ENCODE data around the gene BBS12.

Gene BBS12

DNA sequence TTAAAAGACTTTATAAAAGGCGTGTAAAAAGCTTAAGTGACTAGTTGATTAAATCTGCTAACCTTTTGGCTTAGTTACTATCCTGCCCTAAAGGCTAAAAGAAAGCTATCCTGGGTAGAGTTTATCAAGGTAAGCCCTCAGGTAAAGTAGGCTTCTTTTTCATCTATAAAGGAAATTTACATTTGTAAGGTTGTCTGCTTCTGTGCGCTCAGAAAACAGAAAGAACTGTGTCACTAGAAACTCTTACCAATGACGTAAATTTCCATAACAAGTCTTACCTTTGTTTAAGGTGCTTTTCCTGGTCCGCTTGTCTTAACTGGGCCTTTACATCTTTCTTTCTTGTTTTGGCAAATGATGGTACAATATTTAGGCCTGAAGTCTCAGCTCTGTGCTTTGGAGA, 56.4 kb downstream of the BBS12 start:
- H3K27me3 ChIP-seq (ENCODE audit: control insufficient read depth, insufficient read depth, low read length) = no peaks in the 10 kb centered on the region

DNA sequence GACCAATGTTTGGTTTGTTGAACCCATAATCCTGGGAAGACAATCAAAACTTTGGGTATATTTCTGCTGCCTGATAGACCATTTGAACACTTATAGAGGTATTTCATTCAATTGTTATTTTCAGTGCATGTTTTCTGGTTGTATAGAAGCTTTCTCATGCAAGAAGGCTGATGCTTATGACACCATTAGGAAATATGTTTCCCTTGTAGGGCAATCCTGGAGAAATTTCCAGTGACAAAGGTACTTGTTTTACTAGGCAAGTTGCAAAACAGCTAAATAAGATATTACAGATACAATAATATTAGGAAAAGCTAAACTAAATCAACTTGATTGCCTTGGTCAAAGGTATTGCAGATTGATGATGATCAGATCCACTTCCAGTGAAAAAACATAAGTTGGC, 61.3 kb downstream of the BBS12 start:
- peaks cover 4% of the 10 kb centered on the region for H3K4me1 ChIP-seq (ENCODE audit: control insufficient read depth, insufficient read depth, low read length)
- H3K27me3 ChIP-seq (ENCODE audit: control insufficient read depth, insufficient read depth, low read length) = no peaks in the 10 kb centered on the region
- H3K36me3 ChIP-seq (ENCODE audit: control insufficient read depth, insufficient read depth, low read length) = no peaks in the 10 kb centered on the region
- H3K9ac ChIP-seq (ENCODE audit: low read length) = no peak overlapping the region
- no peaks in the 10 kb centered on the region for H3K9me3 ChIP-seq (ENCODE audit: control insufficient read depth, low read length)
- H3K4me3 ChIP-seq (ENCODE audit: low read length) = no peak overlapping the region

More for the DNA sequence above, 56.4 kb downstream of the BBS12 start:
- no peak overlapping the region for H3K9ac ChIP-seq (ENCODE audit: low read length)
- peaks cover 11% of the 10 kb centered on the region for H3K4me1 ChIP-seq (ENCODE audit: control insufficient read depth, insufficient read depth, low read length)
- H3K4me3 ChIP-seq (ENCODE audit: low read length) = no peak overlapping the region
- no peaks in the 10 kb centered on the region for H3K9me3 ChIP-seq (ENCODE audit: control insufficient read depth, low read length)
- H3K36me3 ChIP-seq (ENCODE audit: control insufficient read depth, insufficient read depth, low read length) = no peaks in the 10 kb centered on the region

Data from mucosa of stomach (tissue), 1 donor.